ENCODE results near the gene TAF8.

- TF ChIP-seq, protein P1, sequence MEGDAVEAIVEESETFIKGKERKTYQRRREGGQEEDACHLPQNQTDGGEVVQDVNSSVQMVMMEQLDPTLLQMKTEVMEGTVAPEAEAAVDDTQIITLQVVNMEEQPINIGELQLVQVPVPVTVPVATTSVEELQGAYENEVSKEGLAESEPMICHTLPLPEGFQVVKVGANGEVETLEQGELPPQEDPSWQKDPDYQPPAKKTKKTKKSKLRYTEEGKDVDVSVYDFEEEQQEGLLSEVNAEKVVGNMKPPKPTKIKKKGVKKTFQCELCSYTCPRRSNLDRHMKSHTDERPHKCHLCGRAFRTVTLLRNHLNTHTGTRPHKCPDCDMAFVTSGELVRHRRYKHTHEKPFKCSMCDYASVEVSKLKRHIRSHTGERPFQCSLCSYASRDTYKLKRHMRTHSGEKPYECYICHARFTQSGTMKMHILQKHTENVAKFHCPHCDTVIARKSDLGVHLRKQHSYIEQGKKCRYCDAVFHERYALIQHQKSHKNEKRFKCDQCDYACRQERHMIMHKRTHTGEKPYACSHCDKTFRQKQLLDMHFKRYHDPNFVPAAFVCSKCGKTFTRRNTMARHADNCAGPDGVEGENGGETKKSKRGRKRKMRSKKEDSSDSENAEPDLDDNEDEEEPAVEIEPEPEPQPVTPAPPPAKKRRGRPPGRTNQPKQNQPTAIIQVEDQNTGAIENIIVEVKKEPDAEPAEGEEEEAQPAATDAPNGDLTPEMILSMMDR (conservative IDR thresholded peaks at IDR 0.05): no peak
- TF ChIP-seq EZH2 (IDR thresholded peaks at IDR 0.05; ENCODE audit: low read depth): no peak
Measured at GRCh38 chr6:42112351-42112750, 62.0 kb downstream of the TAF8 start.

Data from PC-9 (cell line).